ENCODE data around the gene INTS4. TPM values are rescaled to one million over a fixed set of nuclear protein-coding genes. Genes with fewer than 3 reads are reported as not detected.
A peak's percentile ranks its signal among the peaks of the same experiment; 100 is the strongest.
"Not testable (repeated sequence)": the region's sequence is repeated elsewhere in the genome, so short reads cannot be mapped to it uniquely, and the experiment has no call there.

The INTS4 gene
- total and polyA plus RNA-seq, 10 of the 15 experiments (the other 5 are each of a cell fraction or from before 2014, with no cell fraction given): 20.2 to 50.5 (median 40.0) TPM

DNA sequence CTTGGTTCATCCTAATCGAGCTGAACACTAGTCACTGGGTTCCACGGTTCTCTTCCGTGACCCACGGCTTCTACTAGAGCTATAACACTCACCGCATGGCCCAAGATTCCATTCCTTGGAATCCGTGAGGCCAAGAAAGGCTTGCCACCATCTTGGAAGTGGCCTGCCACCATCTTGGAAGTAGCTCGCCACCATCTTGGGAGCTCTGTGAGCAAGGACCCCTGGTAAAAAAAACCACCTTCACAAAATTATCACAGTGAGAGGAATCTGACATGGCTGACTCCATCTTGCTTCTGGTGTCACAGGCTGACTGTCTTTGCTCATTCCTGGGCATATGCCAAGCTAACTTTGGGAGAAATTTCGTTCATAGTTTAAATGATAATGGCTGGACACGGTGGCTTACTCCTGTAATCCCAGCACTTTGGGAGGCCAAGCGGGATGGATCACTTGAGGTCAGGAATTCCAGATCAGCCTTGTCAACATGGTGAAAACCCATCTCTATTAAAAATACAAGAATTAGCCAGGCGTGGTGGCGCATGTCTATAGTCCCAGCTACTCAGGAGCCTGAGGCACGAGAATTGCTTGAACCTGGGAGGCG, 47.5 kb upstream of the INTS4 start:
- peaks cover 7% of the 10 kb centered on the region for H3K4me1 ChIP-seq (ENCODE audit: control insufficient read depth, insufficient read depth, low read length)
- TF ChIP-seq BMI1 (IDR thresholded peaks at IDR 0.05; ENCODE audit: borderline replicate concordance) (no peak), YY1 (IDR thresholded peaks at IDR 0.05; ENCODE audit: low read depth, low read length) (peak; percentile 49; the same call in 1 of the 2 replicates)
- H2AFZ ChIP-seq (ENCODE audit: control insufficient read depth, low read depth, low read length): no peak overlapping the region
- ChIA-PET RAD21 (ENCODE audit: unreplicated experiment) (interaction anchor here (1.0 kb wide), 1 partner anchor 47 kb away, joined by 4 read pairs; no protein-coding TSS in a partner anchor), POLR2A (interaction anchor here (1.0 kb wide), 1 partner anchor 47 kb away, joined by 3 read pairs; the partner anchor contains the start of gene INTS4), CTCF (interaction anchor here (1.1 to 1.4 kb wide), 3 partner anchors 35 to 47 kb away, joined by 3 read pairs; partner anchors contain the start of gene INTS4), SMC1A (ENCODE audit: uncharacterized antibody, unreplicated experiment) (interaction anchor here (0.9 kb wide), 1 partner anchor 266 kb away, joined by 3 read pairs; no protein-coding TSS in a partner anchor)
- 84% methylated on average over 14 of the region's 14 CpGs for WGBS (ENCODE audit: insufficient coverage, insufficient replicate concordance, low lambda C conversion rate, missing lambda C conversion rate)
- H3K79me2 ChIP-seq (ENCODE audit: control insufficient read depth, insufficient read depth, low read length): no peaks in the 10 kb centered on the region
- no peak overlapping the region for H3K9ac ChIP-seq (ENCODE audit: control insufficient read depth, insufficient read depth, low read length)
- FAIRE-seq (no peak), DNase-seq (ENCODE audit: low read depth, low spot score) (no peak), ATAC-seq (no peak)
- H3K4me2 ChIP-seq (ENCODE audit: control insufficient read depth, insufficient read depth): no peak overlapping the region
- BruUV-seq (replicated peaks): no TSS peak
- H3K9me3 ChIP-seq (replicated peaks; ENCODE audit: control insufficient read depth, insufficient read depth, low read length): no peaks in the 10 kb centered on the region
- no peak overlapping the region for H3K27ac ChIP-seq (ENCODE audit: control insufficient read depth, insufficient read depth)
- intact Hi-C loops (cut with micrococcal nuclease; ENCODE audit: unreplicated experiment): no loop called here
- in situ Hi-C loops (cut with MboI): no loop called here
- no peak overlapping the region for H3K4me3 ChIP-seq
- no peaks in the 10 kb centered on the region for H3K27me3 ChIP-seq (replicated peaks in 1 of 2; ENCODE audit: control insufficient read depth in 2 of 2, insufficient read depth in 2 of 2, low read length in 1 of 2)
- H3K36me3 ChIP-seq (ENCODE audit: control insufficient read depth in 2 of 2, insufficient read depth in 2 of 2, low read length in 1 of 2): no peaks in the 10 kb centered on the region
- H4K20me1 ChIP-seq (ENCODE audit: control insufficient read depth, insufficient read depth): no peaks in the 10 kb centered on the region

DNA sequence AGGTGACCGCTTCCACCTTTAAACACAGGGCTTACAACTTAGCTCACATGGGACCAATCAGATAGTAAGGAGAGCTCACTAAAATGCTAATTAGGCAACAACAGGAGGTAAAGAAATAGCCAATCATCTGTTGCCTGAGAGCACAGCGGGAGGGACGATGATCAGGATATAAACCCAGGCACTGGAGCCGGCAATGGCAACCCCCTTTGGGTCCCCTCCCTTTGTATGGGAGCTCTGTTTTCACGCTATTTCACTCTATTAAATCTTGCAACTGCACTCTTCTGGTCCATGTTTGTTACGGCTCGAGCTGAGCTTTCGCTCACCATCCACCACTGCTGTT, 46.9 kb upstream of the INTS4 start:
- H2AFZ ChIP-seq (ENCODE audit: control insufficient read depth, low read depth, low read length); in situ Hi-C loops (cut with MboI); H3K4me3 ChIP-seq; H4K20me1 ChIP-seq (ENCODE audit: control insufficient read depth, insufficient read depth); H3K4me1 ChIP-seq (ENCODE audit: control insufficient read depth, insufficient read depth, low read length); H3K27me3 ChIP-seq (replicated peaks in 1 of 2; ENCODE audit: control insufficient read depth in 2 of 2, insufficient read depth in 2 of 2, low read length in 1 of 2); H3K36me3 ChIP-seq (ENCODE audit: control insufficient read depth in 2 of 2, insufficient read depth in 2 of 2, low read length in 1 of 2); intact Hi-C loops (cut with micrococcal nuclease; ENCODE audit: unreplicated experiment); BruUV-seq (replicated peaks); H3K79me2 ChIP-seq (ENCODE audit: control insufficient read depth, insufficient read depth, low read length); H3K9me3 ChIP-seq (replicated peaks; ENCODE audit: control insufficient read depth, insufficient read depth, low read length); ATAC-seq; DNase-seq (ENCODE audit: low read depth, low spot score); H3K27ac ChIP-seq (ENCODE audit: control insufficient read depth, insufficient read depth); H3K9ac ChIP-seq (ENCODE audit: control insufficient read depth, insufficient read depth, low read length); H3K4me2 ChIP-seq (ENCODE audit: control insufficient read depth, insufficient read depth); FAIRE-seq: not testable (repeated sequence)
- WGBS (ENCODE audit: insufficient coverage, insufficient replicate concordance, low lambda C conversion rate, missing lambda C conversion rate): 82% methylated on average over 8 of the region's 8 CpGs
- ChIA-PET POLR2A (interaction anchor here (0.9 to 1.0 kb wide), 2 partner anchors 21 to 47 kb away, joined by 3 to 5 read pairs; partner anchors contain the start of gene INTS4), RAD21 (ENCODE audit: unreplicated experiment) (interaction anchor here (1.0 to 2.5 kb wide), 2 partner anchors 46 kb away, joined by 4 to 9 read pairs; no protein-coding TSS in a partner anchor), SMC1A (ENCODE audit: uncharacterized antibody, unreplicated experiment) (interaction anchor here (0.9 to 1.1 kb wide), 3 partner anchors 13 to 265 kb away, joined by 3 read pairs; partner anchors contain the start of gene INTS4), CTCF (interaction anchor here (1.1 to 1.4 kb wide), 2 partner anchors 35 to 46 kb away, joined by 3 read pairs; partner anchors contain the start of gene INTS4)

Measured in GM12878 (cell line).